ENCODE measurements around the gene SEMA7A.
"Not testable (repeated sequence)": the region's sequence is repeated elsewhere in the genome, so short reads cannot be mapped to it uniquely, and the experiment has no call there.

The SEMA7A gene

DNA sequence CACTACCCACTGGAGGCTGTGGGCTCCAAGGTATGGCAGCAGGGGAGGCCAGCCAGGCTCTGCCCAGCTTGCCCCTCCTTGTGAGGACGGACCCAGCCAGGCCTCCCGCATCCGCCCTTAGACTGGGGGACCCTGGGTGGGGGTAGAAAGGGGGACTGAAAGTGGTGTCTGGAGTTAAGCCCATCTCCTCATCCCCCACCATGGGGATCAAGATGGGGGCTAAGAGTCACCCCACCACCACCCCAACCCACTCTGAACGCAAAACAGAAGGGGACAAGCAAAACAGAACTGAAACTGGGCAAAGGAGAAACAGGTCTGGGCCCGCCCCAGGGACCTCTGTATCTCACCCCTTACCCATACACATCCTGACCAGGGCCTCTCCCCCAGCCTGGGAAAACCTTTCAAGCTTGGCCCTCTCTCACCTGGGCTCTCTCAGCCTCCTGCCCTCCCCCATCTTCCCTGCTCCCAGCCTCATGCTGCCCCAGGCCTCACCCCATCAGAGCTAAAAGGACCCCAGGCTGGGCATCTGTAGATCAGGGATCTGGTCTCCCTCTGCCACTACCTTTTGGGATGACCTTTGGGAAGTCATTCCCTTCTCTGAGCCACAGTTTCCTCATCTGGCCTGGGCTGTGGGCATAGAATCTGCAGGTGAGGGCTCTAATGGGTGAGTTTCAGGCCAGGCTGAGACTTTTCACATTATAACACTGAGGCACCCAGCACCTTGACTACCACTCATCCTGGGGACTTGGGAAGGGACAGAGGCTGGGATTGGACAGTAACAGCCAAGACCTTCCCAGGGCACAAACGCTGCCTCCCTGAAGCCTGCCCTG is 36.3 kb downstream of the SEMA7A start:
- no peak for DNase-seq

DNA sequence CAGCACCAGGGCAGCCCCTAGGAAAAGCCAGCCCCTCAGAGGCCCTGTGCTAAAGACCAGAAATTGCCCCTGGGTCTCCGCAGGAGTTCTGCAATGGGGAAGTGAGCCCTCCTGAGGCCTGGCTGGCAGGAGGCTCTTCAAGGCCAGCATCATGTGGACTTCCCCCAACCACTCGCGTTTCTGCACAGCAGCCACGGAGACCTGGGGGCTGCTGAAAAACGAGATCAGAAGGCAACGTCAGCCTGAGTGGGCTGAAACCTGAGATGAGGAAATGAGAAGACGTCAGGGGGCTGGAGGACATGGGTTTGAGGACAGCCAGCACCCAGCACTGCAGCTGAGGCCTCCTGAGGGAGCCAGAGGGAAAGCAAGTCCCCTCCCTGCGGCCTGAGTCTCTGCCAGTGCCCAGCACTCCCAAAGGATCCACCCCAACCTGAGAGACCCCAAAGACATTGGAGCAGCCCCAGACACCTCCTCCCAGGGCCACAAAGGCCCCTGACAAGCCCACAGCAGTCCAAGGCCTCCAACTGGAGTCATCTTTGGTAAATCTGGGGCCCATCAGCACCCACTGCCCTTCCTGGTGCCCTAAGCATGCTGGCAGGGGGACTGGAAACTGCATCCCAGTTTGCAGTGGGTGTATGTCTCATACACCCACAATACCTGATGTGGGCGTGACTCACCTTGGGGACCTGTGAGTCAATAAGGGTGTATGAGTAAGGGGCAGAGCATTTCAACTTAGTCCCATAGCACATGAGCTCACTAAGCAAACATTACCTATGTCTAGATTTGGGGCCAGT is 37.1 kb downstream of the SEMA7A start:
- DNase-seq = no peak

DNA sequence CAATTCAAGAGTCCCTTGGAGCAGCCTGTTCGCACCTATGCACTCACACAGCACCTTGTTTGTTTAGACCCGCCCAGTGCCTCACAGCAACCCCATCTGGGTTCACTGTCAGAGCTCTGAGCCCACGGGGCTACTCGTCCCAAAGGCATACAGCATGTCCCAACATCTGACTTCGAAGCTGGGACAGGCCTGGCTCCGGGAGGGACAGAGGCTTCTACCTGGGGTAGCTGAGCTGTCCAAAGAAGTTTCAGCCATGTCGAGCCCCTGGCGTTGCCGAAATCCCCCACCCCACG is 37.7 kb downstream of the SEMA7A start:
- DNase-seq = no peak

DNA sequence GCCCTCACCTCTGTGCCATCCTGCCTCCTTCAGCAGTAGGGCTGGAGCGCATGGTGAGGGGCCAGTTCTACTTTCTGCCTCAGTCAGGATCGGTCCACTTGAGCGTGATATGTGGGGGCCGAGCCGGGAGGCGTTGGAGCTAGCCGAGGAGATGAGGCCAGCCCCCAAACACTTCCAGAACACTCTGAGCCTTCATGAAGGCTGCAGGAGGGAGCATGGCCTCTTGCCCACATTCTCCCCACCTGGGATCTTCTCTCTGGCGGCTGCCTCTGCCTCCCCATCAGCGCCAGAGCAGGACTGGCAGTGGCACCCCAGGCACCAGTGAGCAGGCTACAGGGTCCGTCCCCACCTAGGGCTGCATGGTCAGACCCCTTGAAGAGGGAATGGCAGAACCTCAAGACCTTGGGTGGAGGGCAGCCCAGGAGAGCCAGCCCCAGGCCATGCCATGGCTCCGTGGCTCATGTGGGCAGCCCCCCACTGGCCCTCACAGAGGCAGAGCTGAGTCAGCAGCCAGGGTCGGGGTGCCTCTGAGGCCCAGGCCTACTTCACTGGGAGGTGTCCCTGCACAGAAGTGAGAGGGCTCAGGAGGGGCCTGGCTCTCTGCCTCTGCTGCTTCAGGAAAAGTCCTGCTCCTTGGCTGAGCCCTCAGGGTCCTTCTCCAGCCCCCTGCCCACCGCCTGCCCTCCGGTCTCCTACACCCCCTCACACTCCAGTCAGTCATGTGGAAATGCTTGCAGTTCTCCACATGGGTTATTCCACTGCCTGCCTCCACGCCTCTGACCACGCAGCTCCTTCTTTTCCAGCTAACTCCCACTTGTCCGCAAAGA is 38.2 kb downstream of the SEMA7A start:
- no peak for DNase-seq

DNA sequence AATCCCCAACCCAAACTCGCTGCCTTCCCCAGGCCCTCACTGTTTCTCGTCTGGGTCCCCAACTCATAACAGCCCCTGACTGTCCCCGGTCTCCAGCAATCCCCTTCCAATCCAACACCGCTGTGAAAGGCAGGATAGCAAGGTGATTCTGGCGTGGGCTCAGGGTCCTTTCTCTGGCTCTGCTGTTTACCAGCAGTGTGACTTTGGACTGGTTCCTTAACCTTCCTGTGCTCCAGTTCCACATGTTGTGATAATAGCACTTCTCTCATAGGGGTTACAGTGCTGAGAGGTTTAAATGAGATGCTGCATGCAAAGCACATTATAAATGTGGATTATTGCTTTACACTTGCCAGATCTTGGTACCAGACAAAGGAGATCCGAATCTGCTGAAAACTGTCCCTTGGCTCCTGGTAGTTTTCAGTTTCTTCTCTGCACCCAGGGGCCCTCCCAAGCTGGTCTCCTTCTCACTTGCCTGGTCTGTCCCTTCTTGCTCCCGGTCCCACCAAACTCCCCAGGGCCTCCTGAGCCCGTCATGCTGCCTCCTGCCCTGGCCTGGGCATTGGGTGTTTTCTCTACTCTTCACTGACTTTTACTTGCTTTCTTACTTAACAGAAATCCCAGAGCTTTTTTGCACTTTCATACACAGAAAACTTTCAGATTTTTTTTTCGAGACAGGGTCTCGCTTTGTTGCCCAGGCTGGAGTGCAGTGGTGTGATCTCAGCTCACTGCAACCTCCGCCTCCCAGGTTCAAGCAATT is 39.5 kb downstream of the SEMA7A start:
- no peak for DNase-seq

DNA sequence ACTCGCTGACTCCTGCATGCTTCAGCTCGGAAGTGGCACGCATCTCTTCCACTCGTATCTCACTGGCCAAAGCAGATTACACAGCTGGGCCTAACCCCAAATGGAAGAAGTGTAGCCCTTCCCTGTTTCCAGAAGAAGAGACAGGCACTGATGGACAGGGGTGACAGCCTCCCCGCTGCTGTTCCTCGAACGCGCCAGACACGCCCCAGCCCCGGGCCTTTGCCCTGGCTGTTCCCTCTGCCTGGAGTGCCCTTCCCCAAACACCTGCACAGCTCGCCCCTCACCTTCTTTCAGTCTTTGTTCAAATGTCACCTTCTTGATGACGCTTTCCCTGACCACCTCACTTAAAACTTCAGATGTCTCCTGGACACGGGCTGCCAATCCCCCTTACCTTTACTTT is 40.3 kb downstream of the SEMA7A start:
- no peak for DNase-seq

DNA sequence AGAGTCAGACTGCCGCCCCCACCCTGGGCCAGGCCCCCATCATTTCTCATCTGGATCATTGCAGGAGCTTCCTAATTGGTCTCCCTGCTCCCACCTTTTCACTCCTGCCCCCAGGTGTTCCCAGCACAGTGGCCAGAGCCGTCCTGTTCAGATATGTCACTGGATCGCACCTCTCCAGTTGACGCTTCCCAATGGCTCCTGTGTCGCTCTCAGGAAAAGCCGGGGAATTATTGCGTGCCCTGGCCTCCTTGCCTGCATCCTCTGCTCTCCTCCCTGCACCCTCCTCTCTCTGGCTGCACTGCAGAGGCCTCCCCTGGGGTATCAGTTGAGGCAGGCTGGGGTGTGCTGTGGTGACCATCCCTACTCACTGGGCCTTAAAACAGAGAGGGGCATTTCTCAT is 40.9 kb downstream of the SEMA7A start:
- DNase-seq = no peak

DNA sequence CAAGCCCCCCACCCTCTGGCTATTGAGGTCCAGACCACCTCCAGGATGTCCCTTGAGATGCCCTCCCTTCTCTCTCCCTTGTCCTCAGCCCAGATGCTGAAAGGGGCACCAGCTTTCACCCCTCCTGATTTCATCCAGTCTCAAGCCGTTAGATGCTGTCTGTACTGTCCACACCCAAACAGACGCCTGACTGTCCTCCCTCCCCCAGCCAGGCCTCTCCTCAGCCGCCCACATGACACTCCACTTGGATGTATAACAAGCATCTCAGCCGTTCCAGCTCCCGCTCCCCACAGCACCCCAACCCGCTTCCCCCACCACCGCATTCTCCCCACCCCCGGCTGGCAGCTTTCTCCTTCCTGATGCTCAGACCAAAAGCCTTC is 41.3 kb downstream of the SEMA7A start:
- DNase-seq = no peak

DNA sequence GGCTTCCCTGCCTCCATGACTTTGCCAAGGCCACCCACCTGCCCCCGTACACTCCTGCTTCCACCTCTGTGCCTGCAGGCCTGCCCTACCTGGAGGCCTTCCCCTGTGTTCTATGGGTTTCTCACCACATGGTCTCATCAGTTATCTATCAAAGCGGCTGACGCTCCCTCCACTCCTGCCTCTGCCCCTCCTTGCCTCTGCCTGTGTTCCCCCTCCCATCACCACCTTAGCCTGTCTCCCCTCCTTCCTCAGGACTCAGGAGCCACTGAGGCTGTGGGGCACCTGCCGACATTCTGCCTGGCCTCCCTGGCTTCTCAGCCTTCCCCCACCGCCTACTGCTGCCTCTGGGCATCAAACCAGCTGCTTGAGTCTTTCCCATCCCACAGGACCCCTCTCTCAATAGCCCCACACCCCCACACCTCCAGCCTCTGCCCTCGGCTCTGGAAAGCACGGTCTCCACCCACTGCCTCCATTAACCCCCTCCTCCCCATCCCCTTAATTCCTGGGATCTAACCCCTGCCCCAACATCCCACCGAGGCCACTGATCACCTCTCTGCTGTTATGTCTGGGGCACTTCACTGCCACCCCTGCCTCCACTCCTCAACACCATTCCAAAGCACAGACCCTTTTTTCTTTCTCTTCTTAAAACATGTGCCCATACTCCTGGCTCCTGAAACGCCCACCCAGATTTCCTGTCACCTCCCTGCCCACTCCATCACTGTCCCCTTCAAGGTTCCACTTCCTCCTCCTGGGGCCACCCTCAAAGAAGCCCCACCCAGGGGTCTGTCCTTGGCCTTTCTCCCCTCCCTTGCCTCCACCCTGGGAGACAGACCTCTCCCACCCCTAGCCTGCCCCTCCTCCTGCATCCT is 41.9 kb downstream of the SEMA7A start:
- no peak for DNase-seq

DNA sequence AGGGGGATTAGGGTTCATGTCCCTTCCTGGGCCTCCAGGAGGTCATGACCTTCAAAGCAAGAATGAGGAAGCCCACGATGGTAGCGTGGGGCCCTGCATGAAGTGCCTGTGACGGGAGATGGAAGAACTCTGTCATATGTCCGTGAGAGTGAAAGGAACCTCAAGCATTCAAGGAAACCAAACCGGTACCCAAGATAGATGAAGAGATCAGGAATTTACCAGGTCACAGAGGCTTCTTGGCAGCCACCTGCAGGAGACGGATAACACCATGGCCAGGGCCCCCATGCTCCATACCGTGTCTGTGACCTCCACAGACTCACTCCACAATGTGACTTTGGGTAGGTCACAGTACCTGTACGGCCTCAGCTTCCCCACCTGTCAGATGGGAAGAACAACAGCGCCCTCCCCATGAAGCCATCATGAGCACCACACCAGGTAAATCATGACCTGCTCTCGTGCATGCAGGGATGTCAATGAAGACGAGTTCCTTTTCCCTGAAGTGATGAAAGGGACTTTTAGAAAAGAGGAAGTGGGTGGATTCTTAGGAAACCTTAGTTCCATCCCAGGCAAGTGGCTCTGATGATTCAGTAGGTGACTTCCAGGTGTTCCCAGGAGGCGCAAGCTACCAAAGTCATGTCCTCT is 43.0 kb downstream of the SEMA7A start:
- DNase-seq = no peak

DNA sequence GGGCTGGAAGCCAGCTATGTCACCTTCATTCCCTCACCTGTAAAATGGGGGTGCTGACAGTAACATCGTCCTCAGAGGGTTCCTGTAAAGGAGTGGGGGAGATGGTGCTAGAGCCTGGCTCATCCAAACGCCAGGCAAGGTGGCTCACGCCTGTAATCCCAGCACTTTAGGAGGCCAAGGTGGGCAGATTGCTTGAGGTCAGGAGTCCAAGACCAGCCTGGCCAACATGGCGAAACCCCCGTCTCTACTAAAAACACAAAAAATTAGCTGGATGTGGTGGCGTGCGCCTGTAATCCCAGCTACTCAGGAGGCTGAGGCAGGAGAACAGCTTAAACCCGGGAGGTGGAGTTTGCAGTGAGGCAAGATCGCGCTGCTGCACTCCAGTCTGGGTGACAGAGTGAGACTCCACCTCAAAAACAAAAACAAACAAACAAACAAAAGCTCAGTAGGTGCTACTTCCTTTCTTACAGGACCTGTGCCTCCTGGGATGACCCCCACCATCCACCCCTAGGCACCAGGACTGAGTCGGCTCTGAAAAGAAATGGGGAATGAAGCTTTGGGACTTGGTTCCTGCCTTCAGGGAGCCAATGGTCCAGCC is 43.6 kb downstream of the SEMA7A start:
- not testable (repeated sequence) for DNase-seq

DNA sequence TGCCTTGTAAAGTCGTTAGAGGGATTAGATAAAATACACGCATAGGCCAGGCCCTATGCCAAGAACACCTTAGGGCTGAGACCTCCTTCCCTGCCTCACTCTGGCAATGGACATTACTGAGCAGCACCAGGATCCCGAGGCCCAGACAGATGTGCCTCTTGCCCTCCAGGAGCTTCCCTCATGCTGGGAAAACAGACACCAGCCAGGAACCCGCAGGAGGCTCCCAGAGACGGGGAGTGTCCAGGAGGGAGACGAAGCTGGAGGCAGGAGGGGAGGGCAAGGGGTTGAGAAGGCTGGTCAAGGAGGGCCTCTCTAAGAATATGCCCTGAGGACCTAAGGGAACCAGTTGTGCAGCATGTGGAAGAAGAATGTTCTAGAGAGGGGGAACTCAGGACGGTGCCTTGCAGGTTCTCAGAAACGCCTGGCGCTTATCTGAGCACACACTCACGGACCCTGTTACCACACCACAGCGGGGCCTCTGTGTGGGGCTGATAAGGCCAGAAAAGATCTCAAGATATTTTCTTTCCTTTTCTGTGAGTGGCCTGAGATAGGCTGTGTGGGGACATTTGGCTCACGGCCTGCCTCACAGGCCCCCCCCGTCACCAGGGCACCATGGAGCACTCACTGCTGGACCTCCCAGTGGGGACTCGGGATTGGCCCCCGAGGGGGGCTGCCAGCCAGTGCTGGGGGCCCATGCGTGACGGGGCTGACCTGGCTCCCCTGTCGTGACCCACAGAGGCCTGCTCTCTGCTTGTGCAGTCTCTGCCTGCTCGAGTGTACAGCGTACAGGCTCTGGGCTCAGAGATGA is 44.3 kb downstream of the SEMA7A start:
- no peak for DNase-seq

DNA sequence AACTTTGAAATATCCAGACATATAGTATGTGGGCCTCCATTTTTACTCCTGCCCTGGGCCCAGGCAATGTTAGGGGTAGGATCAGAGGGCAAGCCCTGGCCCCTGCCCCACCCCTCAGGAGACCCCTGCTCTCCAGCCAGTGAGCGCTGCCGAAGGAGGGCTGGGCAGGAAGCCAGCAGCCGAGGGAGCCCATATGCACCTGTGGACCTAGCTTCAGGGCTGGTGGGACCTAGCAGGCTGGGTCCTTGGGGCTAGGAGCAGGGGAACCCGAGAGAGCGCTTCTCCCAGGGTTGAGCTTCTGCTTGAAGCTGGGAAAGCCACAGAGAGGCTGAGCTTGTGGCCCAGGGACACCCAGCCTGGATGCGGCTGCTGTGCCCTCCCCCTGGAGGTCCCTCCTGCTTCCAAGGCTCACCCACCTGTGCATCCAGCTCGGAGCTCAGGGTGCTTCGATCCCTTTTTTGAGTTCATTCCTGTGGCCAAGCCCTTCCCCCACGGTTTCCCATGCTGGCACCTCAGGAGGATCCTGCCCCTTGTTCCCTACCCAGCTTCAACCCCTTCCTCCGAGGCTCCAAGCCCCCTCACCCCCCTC is 45.3 kb downstream of the SEMA7A start:
- DNase-seq = no peak

DNA sequence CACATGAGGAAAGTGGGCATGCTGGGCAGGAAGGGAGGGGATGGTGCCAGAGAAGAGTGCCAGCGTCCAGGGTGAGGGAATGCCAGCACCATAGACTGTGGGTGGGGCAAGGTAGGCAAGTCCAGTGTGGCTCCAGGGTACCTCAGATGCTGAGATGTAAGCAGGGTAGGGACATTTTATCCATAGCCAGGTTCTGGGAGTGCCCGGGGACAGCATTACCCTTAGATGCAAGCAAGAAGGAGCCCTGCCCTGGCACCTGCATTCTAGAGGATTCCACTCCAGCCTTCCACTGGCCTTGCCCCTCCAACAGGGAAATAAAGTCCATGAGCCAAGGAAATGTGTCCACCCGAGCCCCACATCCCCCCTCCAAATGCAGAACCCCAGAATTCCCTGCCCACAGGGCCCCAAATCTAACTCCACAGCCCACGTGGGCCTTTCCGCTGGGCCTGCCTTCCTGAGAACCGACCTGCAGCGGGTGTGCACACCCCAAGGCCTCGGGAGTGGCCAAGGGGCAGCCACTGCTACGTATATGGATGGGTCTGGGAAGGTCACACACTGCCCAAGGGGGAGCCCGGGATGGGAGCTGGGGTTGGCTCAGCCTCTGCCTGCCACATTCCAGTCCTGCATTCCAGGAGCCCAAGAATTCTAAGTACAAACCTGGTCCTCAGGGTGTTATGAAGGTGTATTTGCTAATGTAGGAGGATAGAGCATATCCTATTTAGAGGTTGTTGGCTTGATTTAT is 46.0 kb downstream of the SEMA7A start:
- DNase-seq = no peak

DNA sequence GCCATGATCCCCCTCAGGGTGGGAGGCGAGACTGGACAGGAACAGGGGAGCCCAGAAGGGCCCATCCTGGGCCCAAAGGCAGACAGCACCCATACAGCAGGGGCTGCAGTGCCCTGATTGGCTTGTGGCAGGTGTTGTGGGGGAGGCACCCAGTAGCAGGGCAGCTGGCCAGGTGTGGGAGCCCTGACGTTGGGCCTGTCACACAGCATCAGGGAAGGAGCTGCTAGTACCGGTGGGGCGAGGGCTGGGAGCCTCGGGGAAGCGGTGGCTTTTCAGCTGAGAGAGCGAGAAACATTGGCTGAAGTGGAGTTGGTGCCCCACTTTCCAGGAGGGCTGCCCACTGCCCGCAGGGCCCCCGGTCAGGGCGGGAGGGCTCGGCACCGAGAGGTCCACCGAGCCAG is 46.6 kb downstream of the SEMA7A start:
- DNase-seq = no peak

DNA sequence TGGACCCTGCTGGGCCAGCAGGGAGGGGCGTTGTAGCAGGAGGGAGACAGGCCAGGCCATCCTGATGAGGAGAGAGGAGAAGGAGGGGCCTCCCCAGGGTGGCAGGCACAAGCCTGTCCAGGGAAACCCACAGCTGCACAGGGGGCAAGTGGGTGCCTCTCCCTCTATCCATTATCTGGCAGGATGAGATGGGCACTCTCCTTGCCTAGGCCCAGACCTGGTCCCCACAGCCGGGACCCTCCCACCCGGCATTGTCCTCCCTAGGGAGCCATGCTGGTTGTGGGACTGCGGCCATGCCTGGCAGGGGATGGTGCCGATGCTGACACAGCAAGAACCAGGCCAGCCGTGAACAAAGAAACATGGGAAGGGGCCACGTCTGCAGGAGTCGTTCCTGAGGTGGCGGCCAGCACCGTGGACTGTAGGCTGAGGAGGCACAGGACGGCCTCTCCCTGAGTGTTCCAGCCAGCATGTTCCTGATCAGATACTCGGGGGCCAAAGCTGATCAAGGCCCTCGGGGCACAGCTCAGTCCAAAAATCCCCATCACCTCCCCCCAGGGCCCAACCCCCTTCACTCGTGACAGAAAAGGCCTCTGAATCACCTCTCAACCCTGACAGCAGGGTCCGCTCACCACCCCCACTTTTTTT is 47.1 kb downstream of the SEMA7A start:
- no peak for DNase-seq

DNA sequence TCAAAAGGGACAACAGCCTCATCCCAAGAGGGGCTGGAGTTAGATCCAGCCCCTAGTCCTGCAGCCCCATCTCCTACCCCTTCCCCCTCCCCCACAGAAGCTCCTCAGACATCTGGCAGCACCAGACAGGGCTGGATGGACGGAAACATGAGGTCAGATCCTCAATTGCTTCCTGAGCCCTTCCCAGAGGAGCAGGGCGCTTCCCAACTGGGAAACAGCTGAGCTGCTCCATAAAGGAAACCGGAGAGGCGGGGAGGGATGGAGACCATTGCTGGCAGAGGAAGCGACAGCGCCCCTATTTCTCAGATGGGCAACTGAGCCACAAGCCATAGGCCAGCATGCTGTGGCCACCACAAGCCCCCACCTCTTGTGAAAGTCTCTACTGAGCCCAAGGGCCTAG is 48.0 kb downstream of the SEMA7A start:
- DNase-seq = no peak

DNA sequence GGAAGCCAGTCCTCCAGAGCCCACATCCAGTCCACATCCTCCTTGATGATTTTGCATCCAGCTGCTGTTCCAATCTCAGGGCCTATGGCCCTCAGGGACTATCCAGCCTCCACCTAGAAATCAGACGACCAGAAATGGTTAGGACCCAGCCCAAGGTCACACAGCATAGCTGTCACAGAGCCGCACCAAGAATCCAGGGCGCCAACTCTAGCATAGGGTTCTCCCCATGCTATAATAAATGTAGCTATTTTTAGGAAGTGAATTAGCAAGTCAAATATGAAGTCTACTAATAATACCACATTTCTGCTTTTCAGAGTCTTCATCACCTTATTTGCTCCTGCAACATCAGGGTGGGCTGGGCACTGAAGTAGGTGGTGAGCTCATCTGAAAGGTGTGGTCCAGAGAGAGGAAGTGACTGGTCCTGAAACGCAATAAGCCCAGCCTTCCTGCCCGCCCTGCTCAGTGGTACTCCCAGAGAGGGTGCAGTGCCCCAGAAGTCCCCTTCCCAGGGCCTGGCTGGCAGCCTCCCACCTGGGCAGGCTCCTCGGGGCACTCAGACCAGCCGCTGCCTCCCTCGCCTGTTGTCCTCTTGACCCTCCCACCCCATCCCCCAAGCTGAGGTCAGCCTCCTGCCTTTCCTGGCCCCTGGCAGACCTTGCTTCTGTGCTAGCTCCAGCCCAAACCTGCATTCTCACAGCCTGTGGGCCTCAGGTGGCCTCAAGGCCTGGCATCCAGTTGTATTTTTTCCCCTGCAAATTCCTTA is 48.7 kb downstream of the SEMA7A start:
- DNase-seq = no peak

Measured in NCI-H1436 treated with DMSO at 0.1 percent for 48 hours (cell line).